Mesenchymal stem cell (in vitro differentiated cells and primary cell): ENCODE data around the gene JAKMIP1.

Experiments used
- DNase-seq: peaks from one replicate; pipeline ENCODE4 v3.0.0-alpha.2; 2013
- H2AFZ ChIP-seq: one replicate; pipeline ENCODE4 v1.6.1; 2013; ENCODE audit warnings: low read depth, mild to moderate bottlenecking, control low read depth, inconsistent platforms, low read length, moderate library complexity
- H2AK5ac ChIP-seq: 2 replicates; pipeline ENCODE4 v1.6.1; 2013; ENCODE audit warnings: low read length, moderate library complexity, mild to moderate bottlenecking, inconsistent platforms; ENCODE audit not compliant: severe bottlenecking
- H2BK120ac ChIP-seq: one replicate; pipeline ENCODE4 v1.6.1; 2013; ENCODE audit warnings: low read depth, mild to moderate bottlenecking, inconsistent platforms, low read length, moderate library complexity
- H2BK12ac ChIP-seq, 2 experiments: one replicate each; pipeline ENCODE4 v1.6.1; 2013; ENCODE audit warnings: inconsistent platforms in 2 of 2, low read length in 2 of 2, mild to moderate bottlenecking in 2 of 2, moderate library complexity in 2 of 2, control low read depth in 1 of 2
- H2BK15ac ChIP-seq: one replicate; pipeline ENCODE4 v1.6.1; 2013; ENCODE audit warnings: mild to moderate bottlenecking, low read depth, inconsistent platforms; ENCODE audit not compliant: poor library complexity, severe bottlenecking
- H2BK5ac ChIP-seq: 2 replicates; pipeline ENCODE4 v1.6.1; 2013; ENCODE audit warnings: low read depth, mild to moderate bottlenecking, low read length, control low read depth, inconsistent platforms; ENCODE audit not compliant: poor library complexity, severe bottlenecking
- H3K14ac ChIP-seq, 2 experiments: one replicate each; pipeline ENCODE4 v1.6.1; 2013; ENCODE audit warnings: inconsistent platforms in 2 of 2, low read length in 2 of 2, control low read depth in 1 of 2, mild to moderate bottlenecking in 1 of 2, moderate library complexity in 1 of 2
- H3K18ac ChIP-seq, 2 experiments: one replicate each; pipeline ENCODE4 v1.6.1; 2013; ENCODE audit warnings: inconsistent platforms in 2 of 2, low read length in 2 of 2, control low read depth in 1 of 2, low read depth in 1 of 2, mild to moderate bottlenecking in 1 of 2
- H3K23ac ChIP-seq, 2 experiments: one replicate each; pipeline ENCODE4 v1.6.1; 2013; ENCODE audit warnings: inconsistent platforms in 2 of 2, low read length in 2 of 2, mild to moderate bottlenecking in 2 of 2, moderate library complexity in 2 of 2, control low read depth in 1 of 2
- H3K27ac ChIP-seq: 2 replicates; pipeline ENCODE4 v1.5.1; 2013; ENCODE audit warnings: mild to moderate bottlenecking, moderate library complexity, low read length, control low read depth, inconsistent platforms; ENCODE audit not compliant: poor library complexity, severe bottlenecking
- H3K27me3 ChIP-seq, 2 experiments: 2 replicates each; pipeline versions ENCODE4 v1.6.1 to v1.7.0; 2013; ENCODE audit warnings: low read length in 2 of 2, mild to moderate bottlenecking in 2 of 2, moderate library complexity in 2 of 2, control low read depth in 1 of 2, inconsistent platforms in 1 of 2; ENCODE audit not compliant: control insufficient read depth in 1 of 2, insufficient read depth in 1 of 2
- H3K36me3 ChIP-seq, 2 experiments: 2 replicates each; pipeline versions ENCODE4 v1.6.1 to v1.7.0; 2013; ENCODE audit warnings: low read length in 2 of 2, control low read depth in 1 of 2, inconsistent platforms in 1 of 2, low read depth in 1 of 2, mild to moderate bottlenecking in 1 of 2; ENCODE audit not compliant: insufficient read depth in 2 of 2, control insufficient read depth in 1 of 2
- H3K4ac ChIP-seq, 2 experiments: one replicate each; pipeline ENCODE4 v1.6.1; 2013; ENCODE audit warnings: inconsistent platforms in 2 of 2, low read length in 2 of 2, mild to moderate bottlenecking in 2 of 2, moderate library complexity in 2 of 2, control low read depth in 1 of 2, low read depth in 1 of 2
- H3K4me1 ChIP-seq: 2 replicates; pipeline ENCODE4 v1.6.1; 2013; ENCODE audit warnings: low read depth, low read length, control low read depth; ENCODE audit not compliant: control insufficient read depth, insufficient read depth
- H3K4me2 ChIP-seq: 2 replicates; pipeline ENCODE4 v1.6.1; 2013; ENCODE audit warnings: low read length, mild to moderate bottlenecking, inconsistent platforms; ENCODE audit not compliant: poor library complexity, severe bottlenecking
- H3K4me3 ChIP-seq, 2 experiments: 2 replicates each; pipeline versions ENCODE4 v1.5.1 to v1.7.0; 2013; ENCODE audit warnings: low read length in 2 of 2, mild to moderate bottlenecking in 2 of 2, control low read depth in 1 of 2, low read depth in 1 of 2; ENCODE audit not compliant: insufficient read depth in 1 of 2
- H3K79me1 ChIP-seq: replicated peaks from 2 replicates; pipeline ENCODE4 v1.6.1; 2013; ENCODE audit warnings: mild to moderate bottlenecking, control low read depth, low read length, inconsistent platforms; ENCODE audit not compliant: poor library complexity, severe bottlenecking
- H3K9ac ChIP-seq: 2 replicates; pipeline ENCODE4 v1.7.0; 2013; ENCODE audit warnings: mild to moderate bottlenecking, low read length, moderate library complexity
- H3K9me3 ChIP-seq: 2 replicates; pipeline ENCODE4 v1.7.0; 2013; ENCODE audit warnings: mild to moderate bottlenecking, low read length; ENCODE audit not compliant: control insufficient read depth
- H4K8ac ChIP-seq: one replicate; pipeline ENCODE4 v1.6.1; 2013; ENCODE audit warnings: inconsistent platforms, mild to moderate bottlenecking, low read length, moderate library complexity
- H4K91ac ChIP-seq: one replicate; pipeline ENCODE4 v1.6.1; 2013; ENCODE audit warnings: mild to moderate bottlenecking, low read length, inconsistent platforms
- WGBS: methylation state at CpG from one replicate; pipeline ENCODE4 v1.1.7; 2013; ENCODE audit warnings: mixed read lengths; 5-methylcytosine and 5-hydroxymethylcytosine counted together

JAKMIP1 gene

GRCh38 chr4:6190486-6190885 lies 9.9 kb downstream of the JAKMIP1 start:
- H2BK120ac ChIP-seq, result no peak overlapping the region
- H2BK5ac ChIP-seq, result no peak overlapping the region
- no peak overlapping the region for H3K4me2 ChIP-seq
- H3K18ac ChIP-seq, result no peak overlapping the region
- H3K4me3 ChIP-seq, result no peak overlapping the region
- no peak overlapping the region for H3K27ac ChIP-seq
- no peak overlapping the region for H2BK15ac ChIP-seq
- 82% methylated on average over 8 of the region's 8 CpGs for WGBS
- no peaks in the 10 kb centered on the region for H3K36me3 ChIP-seq
- no peak for DNase-seq
- no peak overlapping the region for H4K91ac ChIP-seq
- no peak overlapping the region for H4K8ac ChIP-seq
- no peak overlapping the region for H3K23ac ChIP-seq
- H3K79me1 ChIP-seq, result no peaks in the 10 kb centered on the region
- peaks cover 26 to 28% of the 10 kb centered on the region in 2 experiments for H3K27me3 ChIP-seq
- H3K9me3 ChIP-seq, result peaks cover 5% of the 10 kb centered on the region
- no peak overlapping the region for H3K14ac ChIP-seq
- H3K9ac ChIP-seq, result no peak overlapping the region
- peaks cover 5% of the 10 kb centered on the region for H3K4me1 ChIP-seq
- no peak overlapping the region for H2AFZ ChIP-seq
- H2BK12ac ChIP-seq, result no peak overlapping the region
- H2AK5ac ChIP-seq, result no peak overlapping the region
- no peak overlapping the region for H3K4ac ChIP-seq

GRCh38 chr4:6189511-6189910 lies 10.8 kb downstream of the JAKMIP1 start:
- no peak overlapping the region for H3K18ac ChIP-seq
- H3K9ac ChIP-seq, result no peak overlapping the region
- H2AFZ ChIP-seq, result no peak overlapping the region
- no peak overlapping the region for H2AK5ac ChIP-seq
- H2BK120ac ChIP-seq, result no peak overlapping the region
- no peak overlapping the region for H2BK12ac ChIP-seq
- no peak overlapping the region for H4K8ac ChIP-seq
- peaks cover 18 to 22% of the 10 kb centered on the region in 2 experiments for H3K27me3 ChIP-seq
- H3K4me2 ChIP-seq, result no peak overlapping the region
- H3K79me1 ChIP-seq, result no peaks in the 10 kb centered on the region
- no peak overlapping the region for H3K4me3 ChIP-seq
- no peak overlapping the region for H3K23ac ChIP-seq
- H3K27ac ChIP-seq, result no peak overlapping the region
- no peak for DNase-seq
- WGBS, result 67% methylated on average over 5 of the region's 5 CpGs
- H2BK5ac ChIP-seq, result no peak overlapping the region
- peaks cover 5% of the 10 kb centered on the region for H3K9me3 ChIP-seq
- H3K4ac ChIP-seq, result no peak overlapping the region
- peaks cover 5% of the 10 kb centered on the region for H3K4me1 ChIP-seq
- H3K14ac ChIP-seq, result no peak overlapping the region
- no peak overlapping the region for H4K91ac ChIP-seq
- no peak overlapping the region for H2BK15ac ChIP-seq
- no peaks in the 10 kb centered on the region for H3K36me3 ChIP-seq

GRCh38 chr4:6188687-6189305 lies 11.6 kb downstream of the JAKMIP1 start:
- 78% methylated on average over 8 of the region's 8 CpGs for WGBS
- Histone ChIP-seq H3K4me3 (no peak overlapping the region), H3K18ac (no peak overlapping the region), H3K14ac (no peak overlapping the region), H3K23ac (no peak overlapping the region), H4K8ac (no peak overlapping the region), H2BK12ac (no peak overlapping the region), H2BK120ac (no peak overlapping the region), H3K36me3 (no peaks in the 10 kb centered on the region), H3K27ac (no peak overlapping the region), H3K9ac (no peak overlapping the region), H3K4me1 (peaks cover 5% of the 10 kb centered on the region), H3K4ac (no peak overlapping the region), H3K79me1 (no peaks in the 10 kb centered on the region), H3K9me3 (peaks cover 5% of the 10 kb centered on the region), H3K4me2 (no peak overlapping the region), H4K91ac (no peak overlapping the region), H3K27me3 (peaks cover 16 to 18% of the 10 kb centered on the region in 2 experiments), H2AK5ac (no peak overlapping the region), H2BK5ac (no peak overlapping the region), H2AFZ (no peak overlapping the region), H2BK15ac (no peak overlapping the region)
- DNase-seq, result no peak

- no peak for DNase-seq
- Histone ChIP-seq H3K18ac (no peak overlapping the region), H2BK120ac (no peak overlapping the region), H3K4me1 (no peaks in the 10 kb centered on the region), H3K4me3 (no peak overlapping the region), H3K9me3 (peaks cover 5% of the 10 kb centered on the region), H3K4ac (no peak overlapping the region), H3K14ac (no peak overlapping the region), H4K8ac (no peak overlapping the region), H3K27me3 (peaks cover 5 to 7% of the 10 kb centered on the region in 2 experiments), H3K36me3 (no peaks in the 10 kb centered on the region), H4K91ac (no peak overlapping the region), H3K4me2 (no peak overlapping the region), H3K27ac (no peak overlapping the region), H2BK15ac (no peak overlapping the region), H2BK12ac (no peak overlapping the region), H3K79me1 (no peaks in the 10 kb centered on the region), H2AK5ac (no peak overlapping the region), H2AFZ (no peak overlapping the region), H3K9ac (no peak overlapping the region), H2BK5ac (no peak overlapping the region), H3K23ac (no peak overlapping the region)
- 43% methylated on average over 2 of the region's 5 CpGs for WGBS
These were observed 16.2 kb downstream of the JAKMIP1 start for GRCh38 chr4:6184169-6184568.
